ENCODE data around the gene ASIC2. TPM values are rescaled to one million over a fixed set of nuclear protein-coding genes. Genes with fewer than 3 reads are reported as not detected.

Gene ASIC2
- total RNA-seq, 1 experiment from 2014 or later = not detected

DNA sequence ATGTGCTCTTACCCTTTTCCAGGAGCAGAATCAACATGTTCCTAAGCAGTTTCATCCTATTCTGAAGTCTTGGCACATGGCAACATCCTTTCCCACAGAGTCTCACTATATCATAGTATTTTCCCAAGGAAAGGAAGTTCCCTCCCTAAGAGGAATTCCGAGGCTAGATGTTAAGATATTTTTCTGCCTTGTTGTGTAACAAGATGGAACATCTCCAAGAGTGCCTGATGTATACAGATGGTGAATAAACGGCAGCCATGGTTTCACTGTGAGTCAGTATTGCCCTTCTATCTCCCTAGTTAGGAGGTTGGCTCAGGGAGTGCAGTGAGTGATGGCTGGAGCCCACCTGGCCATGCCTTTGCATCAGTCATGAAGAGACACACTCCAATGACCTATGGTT lies 253.2 kb downstream of the ASIC2 start:
- Mint-ChIP-seq H3K27me3 (ENCODE audit: insufficient read depth, unreplicated experiment) (no peaks in the 10 kb centered on the region), H3K27ac (ENCODE audit: low read depth, unreplicated experiment) (peak overlapping the region; percentile 36), H3K4me3 (ENCODE audit: unreplicated experiment) (no peak overlapping the region), H3K36me3 (ENCODE audit: insufficient read depth, unreplicated experiment) (no peaks in the 10 kb centered on the region), H3K4me1 (ENCODE audit: insufficient read depth, unreplicated experiment) (peaks cover 36% of the 10 kb centered on the region), H3K9me3 (ENCODE audit: unreplicated experiment) (peaks cover 6% of the 10 kb centered on the region)
- POLR2A ChIA-PET = no interaction called here
- peak; percentile 93 for DNase-seq (ENCODE audit: unreplicated experiment)
- TF ChIP-seq, protein P1, sequence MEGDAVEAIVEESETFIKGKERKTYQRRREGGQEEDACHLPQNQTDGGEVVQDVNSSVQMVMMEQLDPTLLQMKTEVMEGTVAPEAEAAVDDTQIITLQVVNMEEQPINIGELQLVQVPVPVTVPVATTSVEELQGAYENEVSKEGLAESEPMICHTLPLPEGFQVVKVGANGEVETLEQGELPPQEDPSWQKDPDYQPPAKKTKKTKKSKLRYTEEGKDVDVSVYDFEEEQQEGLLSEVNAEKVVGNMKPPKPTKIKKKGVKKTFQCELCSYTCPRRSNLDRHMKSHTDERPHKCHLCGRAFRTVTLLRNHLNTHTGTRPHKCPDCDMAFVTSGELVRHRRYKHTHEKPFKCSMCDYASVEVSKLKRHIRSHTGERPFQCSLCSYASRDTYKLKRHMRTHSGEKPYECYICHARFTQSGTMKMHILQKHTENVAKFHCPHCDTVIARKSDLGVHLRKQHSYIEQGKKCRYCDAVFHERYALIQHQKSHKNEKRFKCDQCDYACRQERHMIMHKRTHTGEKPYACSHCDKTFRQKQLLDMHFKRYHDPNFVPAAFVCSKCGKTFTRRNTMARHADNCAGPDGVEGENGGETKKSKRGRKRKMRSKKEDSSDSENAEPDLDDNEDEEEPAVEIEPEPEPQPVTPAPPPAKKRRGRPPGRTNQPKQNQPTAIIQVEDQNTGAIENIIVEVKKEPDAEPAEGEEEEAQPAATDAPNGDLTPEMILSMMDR (IDR thresholded peaks at IDR 0.05; ENCODE audit: unreplicated experiment) = no peak
- intact Hi-C loops (cut with micrococcal nuclease) = no loop called here
- no TSS peak for BruUV-seq (replicated peaks)
- CTCF ChIA-PET = interaction anchor here (0.6 to 1.2 kb wide), 3 partner anchors 9 to 482 kb away, joined by 3 read pairs; no protein-coding TSS in a partner anchor

DNA sequence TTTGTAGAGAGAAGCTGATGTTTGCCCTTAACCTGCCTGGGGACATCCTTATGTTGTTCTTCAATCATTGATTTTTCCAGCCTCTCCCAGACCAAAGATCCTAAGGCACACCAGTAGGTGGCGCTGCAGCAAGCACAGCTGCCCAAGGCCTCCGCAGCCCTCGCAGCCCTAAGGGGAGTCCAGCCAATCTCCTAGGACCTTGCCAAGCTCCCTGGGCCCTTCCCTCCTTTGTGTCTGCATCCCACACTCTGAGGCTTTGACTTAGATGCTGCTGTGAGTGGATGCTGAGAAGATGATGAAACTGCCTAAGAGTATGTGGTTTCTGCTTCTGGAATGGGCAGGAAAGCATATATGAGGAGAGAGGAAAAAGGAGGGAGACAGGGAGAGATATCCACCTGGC lies 254.4 kb downstream of the ASIC2 start:
- H3K9me3 Mint-ChIP-seq (ENCODE audit: unreplicated experiment) = peaks cover 10% of the 10 kb centered on the region
- intact Hi-C loops (cut with micrococcal nuclease) = loop anchor here (1.0 kb wide), 1 partner anchor 636 kb away; no protein-coding TSS in a partner anchor
- DNase-seq (ENCODE audit: unreplicated experiment) = peak; percentile 65

DNA sequence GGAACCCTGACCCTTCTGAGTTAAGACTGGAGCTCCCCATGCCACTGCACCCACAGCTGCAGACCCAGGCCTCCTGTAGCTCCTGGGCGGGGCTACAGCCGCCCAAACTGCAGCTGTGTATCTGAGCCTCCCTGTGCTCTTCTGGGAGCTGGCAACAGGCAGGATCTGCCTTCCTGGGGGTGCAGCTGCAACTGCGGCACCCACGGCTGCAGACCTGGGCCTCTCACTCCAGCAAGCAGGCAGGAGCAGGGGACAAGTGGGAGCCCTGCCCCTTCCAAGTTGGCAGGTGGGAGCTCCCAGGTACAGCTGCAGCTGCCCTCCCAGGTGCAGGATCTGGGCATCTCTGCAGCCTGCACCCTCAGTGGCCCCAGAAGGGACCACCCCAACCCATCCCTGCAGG lies 259.9 kb downstream of the ASIC2 start:
- intact Hi-C loops (cut with micrococcal nuclease) = no loop called here
- Mint-ChIP-seq H3K36me3 (ENCODE audit: insufficient read depth, unreplicated experiment) (no peaks in the 10 kb centered on the region), H3K27ac (ENCODE audit: low read depth, unreplicated experiment) (no peak overlapping the region), H3K4me1 (ENCODE audit: insufficient read depth, unreplicated experiment) (peaks cover 5% of the 10 kb centered on the region), H3K27me3 (ENCODE audit: insufficient read depth, unreplicated experiment) (peaks cover 22% of the 10 kb centered on the region), H3K9me3 (ENCODE audit: unreplicated experiment) (peaks cover 10% of the 10 kb centered on the region), H3K4me3 (ENCODE audit: unreplicated experiment) (no peak overlapping the region)
- TF ChIP-seq, protein P1 (IDR thresholded peaks at IDR 0.05; ENCODE audit: unreplicated experiment) = no peak
- no peak for DNase-seq (ENCODE audit: unreplicated experiment)
- CTCF ChIA-PET = interaction anchor here (1.1 kb wide), 1 partner anchor 641 kb away, joined by 4 read pairs; no protein-coding TSS in a partner anchor
- no TSS peak for BruUV-seq (replicated peaks)
- POLR2A ChIA-PET = no interaction called here

More for the DNA sequence above, 254.4 kb downstream of the ASIC2 start:
- Mint-ChIP-seq H3K36me3 (ENCODE audit: insufficient read depth, unreplicated experiment) (no peaks in the 10 kb centered on the region), H3K27me3 (ENCODE audit: insufficient read depth, unreplicated experiment) (no peaks in the 10 kb centered on the region), H3K4me1 (ENCODE audit: insufficient read depth, unreplicated experiment) (peaks cover 36% of the 10 kb centered on the region), H3K4me3 (ENCODE audit: unreplicated experiment) (no peak overlapping the region), H3K27ac (ENCODE audit: low read depth, unreplicated experiment) (no peak overlapping the region)
- ChIA-PET POLR2A (no interaction called here), CTCF (interaction anchor here (0.5 to 2.2 kb wide), 10 partner anchors 12 to 653 kb away, joined by 3 to 8 read pairs (median 4); no protein-coding TSS in a partner anchor)
- no TSS peak for BruUV-seq (replicated peaks)
- TF ChIP-seq, protein P1 (IDR thresholded peaks at IDR 0.05; ENCODE audit: unreplicated experiment) = peak; percentile 70

DNA sequence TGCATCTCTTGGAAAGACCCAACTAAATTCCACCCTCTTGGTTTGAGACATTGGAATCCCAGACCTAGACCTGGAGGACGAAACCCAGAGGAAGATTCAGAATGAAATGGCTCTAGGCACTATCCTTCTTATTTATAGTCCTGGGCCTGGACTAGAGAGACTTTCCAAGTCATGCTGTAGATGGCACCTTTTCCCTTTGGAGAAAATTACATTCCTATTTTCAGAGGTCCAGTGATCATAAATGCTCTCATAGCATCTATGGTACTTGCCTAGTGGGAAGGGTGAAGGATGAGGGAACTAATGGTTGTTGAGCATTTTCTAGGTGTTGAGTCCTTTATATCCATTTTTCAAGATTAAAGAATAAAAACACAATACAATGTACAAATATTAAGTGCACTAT lies 264.3 kb downstream of the ASIC2 start:
- TF ChIP-seq, protein P1 (IDR thresholded peaks at IDR 0.05; ENCODE audit: unreplicated experiment) = no peak
- H3K27ac Mint-ChIP-seq (ENCODE audit: low read depth, unreplicated experiment) = no peak overlapping the region
- no peak overlapping the region for H3K4me3 Mint-ChIP-seq (ENCODE audit: unreplicated experiment)
- intact Hi-C loops (cut with micrococcal nuclease) = loop anchor here (2.0 to 10.0 kb wide), 2 partner anchors 646 to 726 kb away; no protein-coding TSS in a partner anchor
- ChIA-PET CTCF (interaction anchor here (0.5 kb wide), 1 partner anchor 54 kb away, joined by 5 read pairs; no protein-coding TSS in a partner anchor), POLR2A (no interaction called here)
- no peak for DNase-seq (ENCODE audit: unreplicated experiment)
- no TSS peak for BruUV-seq (replicated peaks)
- no peaks in the 10 kb centered on the region for H3K4me1 Mint-ChIP-seq (ENCODE audit: insufficient read depth, unreplicated experiment)
- peaks cover 22% of the 10 kb centered on the region for H3K27me3 Mint-ChIP-seq (ENCODE audit: insufficient read depth, unreplicated experiment)
- H3K9me3 Mint-ChIP-seq (ENCODE audit: unreplicated experiment) = no peaks in the 10 kb centered on the region
- H3K36me3 Mint-ChIP-seq (ENCODE audit: insufficient read depth, unreplicated experiment) = no peaks in the 10 kb centered on the region
